HG03060 (cell line): Measurements from ENCODE around the gene USP13.

Experiments used
- ATAC-seq: cut with Tn5 transposase; IDR thresholded peaks from one replicate; pipeline ENCODE4 v1.9.1; 2021; ENCODE audit warnings: low read depth, moderate number of reproducible peaks; ENCODE audit not compliant: unreplicated experiment

USP13 gene

DNA sequence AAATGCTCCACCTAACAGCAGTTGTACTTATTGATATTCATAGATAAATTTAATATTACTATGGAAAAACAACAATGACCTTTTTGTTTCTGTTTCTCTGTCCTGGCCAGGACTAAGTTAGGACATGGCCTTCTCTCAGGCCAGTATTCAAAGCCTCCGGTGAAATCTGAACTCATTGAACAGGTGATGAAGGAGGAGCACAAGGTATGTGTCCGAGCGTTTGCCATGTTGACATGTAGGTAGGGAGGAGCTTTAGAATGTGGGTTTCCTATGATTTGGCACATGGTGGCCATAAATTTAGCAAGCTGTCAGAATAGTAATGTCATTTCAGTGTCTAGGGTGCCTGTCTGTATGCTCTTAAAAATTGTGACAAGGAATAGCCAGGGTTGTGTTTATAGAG is 77.7 kb downstream of the USP13 start:
- no peak for ATAC-seq

DNA sequence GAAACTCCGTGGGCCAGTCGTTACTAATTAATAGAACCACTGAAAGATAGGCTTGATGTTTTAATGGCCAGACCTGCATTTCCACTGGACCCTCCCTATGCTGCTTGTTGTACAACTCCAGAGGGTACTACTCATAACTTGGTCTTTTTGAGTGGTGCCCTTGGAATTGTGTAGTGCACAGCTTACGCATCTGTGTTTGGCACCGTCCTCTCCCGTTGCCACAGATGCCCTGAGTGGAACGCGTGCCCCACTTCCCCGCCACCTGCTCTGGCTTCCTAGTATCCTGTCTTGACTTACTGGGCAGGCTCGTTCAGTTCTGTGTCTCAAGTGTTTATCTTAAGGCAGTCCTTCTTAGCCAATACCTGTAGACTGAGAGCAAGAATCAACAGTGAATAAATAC is 78.7 kb downstream of the USP13 start:
- ATAC-seq = no peak

DNA sequence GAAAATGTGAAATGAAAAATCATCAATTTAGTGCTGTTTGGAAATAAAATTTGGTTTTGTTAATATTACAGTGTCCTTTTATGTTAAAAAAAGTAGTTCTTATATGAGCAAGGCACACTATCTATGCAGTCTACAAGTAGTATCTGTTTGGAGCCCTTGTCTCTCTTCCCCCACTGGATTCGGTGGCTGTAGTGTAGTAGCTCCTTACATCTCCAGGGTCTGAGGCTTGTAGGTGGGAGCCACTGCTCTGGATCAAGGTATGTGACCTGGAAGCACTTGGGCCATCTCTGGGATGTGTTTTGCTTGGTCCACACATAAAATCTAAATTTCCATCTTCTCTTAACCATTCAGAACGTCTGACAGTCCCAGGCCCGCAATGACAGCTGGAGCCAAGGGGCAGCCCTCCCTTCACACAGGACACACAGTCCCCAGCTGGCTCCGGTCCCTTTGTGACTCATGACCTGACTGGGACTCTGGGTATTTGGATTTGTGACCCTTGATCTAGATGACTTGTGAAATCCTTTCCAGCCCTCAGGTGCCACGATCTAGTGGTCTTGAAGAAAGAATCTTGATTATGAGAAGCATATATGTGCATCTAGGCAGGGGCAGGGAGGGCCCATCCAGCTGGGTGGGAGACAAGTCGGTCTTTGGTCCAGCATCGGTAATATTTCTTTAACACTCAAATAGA is 80.0 kb downstream of the USP13 start:
- no peak for ATAC-seq

DNA sequence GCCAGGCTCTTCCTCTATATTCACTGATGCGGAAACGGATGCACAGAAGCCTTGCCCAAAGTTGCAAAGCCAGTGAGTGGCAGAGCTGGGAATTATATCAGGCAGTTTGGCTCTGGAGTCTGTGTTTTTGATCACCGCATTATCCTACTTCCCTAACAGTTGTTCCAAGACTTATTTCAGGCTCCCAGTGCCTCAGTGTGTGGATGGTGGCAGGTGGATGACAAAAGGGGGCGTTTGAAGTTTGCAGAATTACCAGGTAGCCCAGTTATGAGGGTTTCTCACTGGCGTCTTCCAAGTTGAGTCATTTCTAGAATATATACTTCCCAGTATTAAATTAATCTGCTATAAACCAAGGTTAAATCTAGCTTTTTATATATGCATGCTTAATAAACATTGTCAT is 81.0 kb downstream of the USP13 start:
- no peak for ATAC-seq

DNA sequence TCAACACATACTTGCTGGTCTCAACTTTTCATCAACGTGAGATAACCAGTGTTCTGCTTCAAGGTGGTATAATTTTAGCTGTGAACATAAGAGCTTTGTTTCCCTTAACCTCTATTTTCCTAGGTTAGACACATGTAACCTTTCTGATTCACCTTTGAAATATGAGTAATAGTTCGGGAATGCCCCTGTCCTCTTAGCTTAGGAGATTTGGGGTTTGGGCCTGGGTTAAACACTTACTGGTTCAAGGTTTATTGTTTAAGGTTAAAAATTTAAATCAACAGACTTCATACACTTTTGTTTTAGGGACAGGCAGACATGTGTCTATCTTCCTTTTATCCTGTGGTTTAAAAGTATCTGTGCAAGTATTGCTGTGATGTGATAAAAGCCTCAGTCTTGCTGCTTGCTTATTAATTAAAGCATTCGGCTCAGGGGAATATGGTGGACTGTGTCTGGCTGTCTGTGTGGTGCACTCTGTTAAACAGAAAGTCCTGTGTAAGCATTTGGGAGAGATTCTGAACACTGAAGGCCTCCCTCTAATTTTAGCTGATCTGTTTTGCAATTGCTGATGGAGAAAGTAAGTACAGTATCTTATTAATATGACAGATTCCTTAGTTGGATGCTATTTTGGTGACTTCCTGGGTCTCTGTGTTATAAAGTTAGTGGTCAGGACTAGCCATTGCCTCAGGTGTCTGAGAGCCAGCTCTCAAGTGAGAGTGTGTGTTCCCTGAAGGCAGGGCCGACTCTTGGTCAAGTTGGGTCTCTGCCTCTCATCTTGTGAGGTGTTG is 81.8 kb downstream of the USP13 start:
- no peak for ATAC-seq

DNA sequence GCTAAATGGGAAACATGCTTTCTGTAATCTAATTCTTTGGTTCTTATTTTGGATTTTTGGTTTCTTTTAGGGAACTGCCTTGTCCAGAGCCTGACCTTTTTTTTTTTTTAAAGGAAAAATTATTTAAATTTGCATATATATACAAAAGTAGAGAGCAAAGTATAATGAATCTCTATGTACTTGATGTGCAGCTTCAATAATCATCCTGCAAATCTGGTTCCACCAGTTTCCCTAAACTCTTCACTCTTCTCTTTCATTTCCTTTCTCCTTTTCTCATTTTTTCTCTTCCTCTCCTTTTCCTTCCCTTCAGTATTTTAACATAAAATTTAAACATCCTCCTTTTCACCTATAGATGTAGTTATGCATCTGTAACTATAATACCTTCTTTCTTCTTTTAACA is 82.5 kb downstream of the USP13 start:
- ATAC-seq = no peak

DNA sequence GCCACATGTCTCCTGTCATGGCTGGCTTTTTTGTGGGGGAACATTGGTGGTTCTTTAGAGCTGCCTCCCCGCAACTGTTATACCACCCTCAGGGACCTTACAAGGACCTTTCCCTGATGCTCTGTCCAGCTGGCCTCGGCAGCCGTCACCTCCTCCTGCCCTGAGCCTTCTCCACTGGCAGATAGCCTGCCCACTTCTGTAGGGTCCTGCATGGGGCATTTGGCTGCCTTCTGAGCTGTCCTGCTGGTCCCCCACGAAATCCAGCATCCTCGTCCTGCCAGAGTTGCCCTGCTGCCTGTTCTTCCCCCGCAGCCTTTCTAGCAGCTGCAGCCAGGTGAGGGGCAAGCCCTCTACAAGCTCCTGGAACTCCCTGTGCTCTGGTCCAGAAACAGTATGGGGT is 86.2 kb downstream of the USP13 start:
- no peak for ATAC-seq

DNA sequence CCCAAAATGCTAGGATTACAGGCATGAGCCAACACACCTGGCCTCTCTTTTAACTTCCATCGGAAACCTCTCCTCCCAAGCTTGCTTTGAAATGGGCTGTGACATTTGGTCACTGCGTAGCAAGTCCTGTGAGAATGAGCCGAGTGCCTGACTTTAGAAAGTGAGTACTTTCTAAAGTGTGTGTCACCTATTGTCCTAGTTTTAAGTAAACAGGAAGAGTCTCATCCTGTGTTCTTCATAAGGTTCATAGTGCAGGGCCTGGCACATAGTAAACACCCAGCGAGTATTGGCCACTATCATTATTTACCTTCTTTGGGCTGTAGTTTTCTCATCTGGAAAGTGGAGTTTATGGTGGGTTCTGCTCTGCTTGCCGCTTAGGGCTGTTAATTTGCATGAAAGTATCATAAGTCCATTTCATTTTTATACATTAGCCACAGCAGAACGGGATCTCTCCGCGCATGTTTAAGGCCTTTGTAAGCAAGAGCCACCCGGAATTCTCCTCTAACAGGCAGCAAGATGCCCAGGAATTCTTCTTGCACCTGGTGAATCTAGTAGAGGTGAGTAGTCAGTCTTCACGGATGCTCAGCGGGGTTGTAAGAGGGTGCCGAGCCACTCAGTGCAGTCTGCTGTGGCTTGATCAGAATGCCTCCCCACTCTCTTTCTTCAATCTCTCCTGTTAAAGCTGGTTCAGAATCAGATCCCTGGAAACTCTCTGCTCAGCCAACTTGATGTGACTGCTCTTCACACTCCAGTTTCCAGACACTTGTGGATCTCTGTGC is 87.2 kb downstream of the USP13 start:
- no peak for ATAC-seq

DNA sequence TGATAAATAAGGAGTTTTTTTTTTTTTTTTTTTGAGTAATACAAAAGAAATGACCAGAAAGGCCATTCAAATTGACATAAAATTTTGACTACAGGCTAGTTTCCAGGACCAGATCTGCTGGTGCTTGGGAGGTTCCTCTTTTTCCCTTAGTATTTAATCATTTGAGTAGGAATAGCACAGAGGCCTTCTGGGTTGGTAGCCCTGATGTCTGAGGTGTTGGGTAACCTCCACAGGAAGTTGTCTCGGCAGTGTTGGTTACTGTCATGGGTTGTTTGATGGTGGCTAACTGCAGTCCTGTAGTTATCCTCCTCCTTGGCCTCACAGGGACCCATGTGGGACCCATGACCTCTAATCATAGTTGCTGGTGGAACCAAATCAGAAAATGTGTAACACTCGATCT is 91.1 kb downstream of the USP13 start:
- ATAC-seq = no peak

DNA sequence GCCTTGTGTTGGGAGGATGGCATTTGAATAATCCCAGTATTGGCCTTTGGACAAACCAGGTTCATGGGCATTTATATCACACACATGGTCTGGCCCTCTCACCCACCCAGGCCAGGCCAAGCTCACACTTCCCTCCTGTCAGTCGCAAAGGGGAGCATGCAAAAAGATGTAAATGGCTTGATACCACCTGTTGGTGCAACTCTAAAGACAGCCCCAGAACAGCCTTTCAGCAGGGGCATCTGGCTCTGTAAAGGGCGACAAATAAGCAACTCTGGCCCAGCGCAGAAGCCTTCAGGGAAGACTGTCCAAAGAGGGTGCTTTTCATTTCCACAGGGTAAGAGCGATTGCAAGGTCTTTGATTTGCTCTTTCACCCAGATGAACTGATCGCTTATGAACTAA is 91.8 kb downstream of the USP13 start:
- ATAC-seq = no peak

DNA sequence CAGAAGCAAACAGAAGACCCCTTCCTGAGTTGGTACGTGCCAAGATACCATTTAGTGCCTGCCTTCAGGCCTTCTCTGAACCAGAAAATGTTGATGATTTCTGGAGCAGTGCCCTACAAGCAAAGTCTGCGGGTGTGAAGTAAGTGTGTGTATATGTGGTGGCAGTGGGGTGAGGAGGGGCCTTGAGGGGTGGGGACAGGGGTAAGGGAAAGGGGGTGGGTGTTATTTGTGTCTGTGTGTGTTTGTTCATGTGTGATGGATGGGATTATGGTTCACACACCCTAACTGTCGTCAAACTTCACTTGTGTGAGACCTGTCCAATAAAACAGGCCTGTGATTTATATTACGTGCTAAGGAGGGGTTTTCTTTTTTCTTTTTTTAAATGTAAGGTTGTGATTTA is 92.2 kb downstream of the USP13 start:
- no peak for ATAC-seq

DNA sequence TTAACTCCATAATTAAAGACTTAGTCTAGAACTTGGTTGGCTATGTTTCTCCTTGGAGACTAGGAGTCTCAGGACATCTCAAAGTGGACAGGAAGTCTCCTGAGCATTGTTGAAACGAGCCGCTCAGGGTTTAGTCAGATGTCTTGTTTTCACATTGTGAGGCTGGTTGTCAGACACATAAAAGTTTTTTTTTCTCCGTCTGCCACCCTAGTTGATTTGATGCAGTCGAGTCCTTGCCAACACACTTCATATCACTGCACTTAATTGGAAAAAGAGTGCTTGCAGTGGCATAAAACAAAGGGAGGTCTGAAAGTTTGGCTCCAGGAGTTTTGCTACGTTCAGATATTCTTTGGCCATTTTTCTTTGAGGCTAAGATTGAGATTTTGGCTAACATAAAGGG is 92.9 kb downstream of the USP13 start:
- ATAC-seq = no peak

DNA sequence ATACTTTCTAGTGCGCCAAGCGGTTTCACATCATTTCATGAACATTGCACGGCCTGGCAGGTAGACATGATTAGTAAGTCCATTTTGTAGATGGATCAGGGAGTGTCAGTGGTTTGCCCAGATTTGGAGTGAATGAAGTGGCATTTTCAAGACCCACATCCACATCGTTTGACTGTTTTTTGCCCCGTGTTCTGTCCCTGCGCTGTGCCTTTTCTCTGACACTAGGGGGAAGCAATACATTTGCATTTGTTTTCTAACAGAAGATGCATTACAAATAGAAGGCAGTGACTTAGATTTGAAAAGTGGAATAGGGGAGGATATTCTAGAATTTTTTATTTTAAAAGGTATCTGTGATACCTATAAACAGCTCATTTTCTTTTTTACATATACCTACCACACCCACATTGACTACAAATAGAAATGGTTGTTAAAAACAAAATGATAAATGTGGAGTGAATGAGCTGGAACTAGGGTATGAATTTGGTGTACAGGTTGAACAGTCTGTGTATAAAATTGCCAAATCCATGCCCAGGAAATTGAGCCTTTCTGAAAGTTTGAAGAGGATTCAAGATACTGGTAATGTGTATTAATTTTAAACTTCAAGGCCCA is 98.0 kb downstream of the USP13 start:
- no peak for ATAC-seq

DNA sequence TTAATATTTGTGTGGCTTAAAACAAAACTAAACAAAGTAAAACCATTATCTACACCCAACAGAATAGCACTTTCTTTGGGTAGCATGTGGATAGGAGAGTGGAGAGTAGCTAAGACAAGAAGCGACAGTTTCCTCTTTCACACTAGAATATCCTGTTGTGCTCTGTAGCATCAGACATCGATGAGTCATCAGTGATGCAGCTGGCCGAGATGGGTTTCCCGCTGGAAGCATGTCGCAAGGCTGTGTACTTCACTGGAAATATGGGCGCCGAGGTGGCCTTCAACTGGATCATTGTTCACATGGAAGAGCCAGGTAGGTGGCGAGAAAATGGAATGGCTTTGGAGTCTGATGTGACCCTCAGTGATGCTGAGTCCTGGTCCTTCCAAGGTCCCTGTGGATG is 108.1 kb downstream of the USP13 start:
- no peak for ATAC-seq

DNA sequence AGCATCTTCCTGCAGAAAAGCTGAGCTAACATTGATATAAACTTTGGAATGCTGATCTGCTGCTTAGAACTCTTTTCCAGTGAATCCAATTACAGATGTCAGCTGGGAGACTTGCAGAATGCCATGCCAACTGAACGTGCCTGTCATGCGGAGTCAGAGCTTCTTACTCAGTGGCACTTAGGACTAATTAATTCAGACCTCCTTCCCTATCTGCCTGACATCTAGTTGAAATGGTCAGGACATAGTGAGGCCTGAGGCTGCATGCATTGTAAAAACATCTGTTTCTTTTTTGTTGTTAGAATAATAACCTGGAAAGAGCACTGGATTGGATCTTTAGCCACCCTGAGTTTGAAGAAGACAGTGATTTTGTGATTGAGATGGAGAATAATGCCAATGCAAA is 112.6 kb downstream of the USP13 start:
- ATAC-seq = no peak

DNA sequence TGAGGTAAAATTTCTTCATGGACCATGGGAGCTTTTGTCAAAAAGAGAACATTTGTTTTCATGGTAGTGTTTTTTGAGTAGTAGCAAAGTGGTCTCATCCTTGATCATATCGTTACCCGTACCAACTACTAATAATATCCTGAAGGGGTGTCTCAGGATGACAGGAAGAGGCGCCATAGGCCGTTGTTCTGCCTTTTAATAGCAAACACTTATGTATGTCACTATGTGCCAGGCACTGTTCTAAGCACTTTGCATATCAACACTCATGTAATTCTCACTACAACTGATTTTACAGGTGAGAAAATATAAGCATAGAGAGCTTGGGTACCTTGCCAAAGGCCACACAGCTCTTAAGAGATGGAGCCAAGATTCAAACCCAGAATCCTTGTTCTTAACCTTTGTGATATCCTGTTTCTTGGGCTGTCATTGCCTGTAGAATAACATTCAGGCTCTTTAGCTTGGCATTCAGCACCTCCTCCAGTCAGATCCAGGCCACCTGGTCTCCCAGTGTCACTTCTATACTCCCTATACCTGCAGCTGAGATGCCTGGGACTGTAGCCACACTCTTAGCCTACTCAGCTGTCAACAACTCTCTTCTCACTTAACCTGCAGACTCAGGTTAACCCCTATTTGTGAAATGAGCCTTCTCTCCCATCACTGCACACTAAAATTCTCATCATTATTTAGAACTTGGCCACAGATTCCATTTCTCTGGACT is 113.7 kb downstream of the USP13 start:
- no peak for ATAC-seq

DNA sequence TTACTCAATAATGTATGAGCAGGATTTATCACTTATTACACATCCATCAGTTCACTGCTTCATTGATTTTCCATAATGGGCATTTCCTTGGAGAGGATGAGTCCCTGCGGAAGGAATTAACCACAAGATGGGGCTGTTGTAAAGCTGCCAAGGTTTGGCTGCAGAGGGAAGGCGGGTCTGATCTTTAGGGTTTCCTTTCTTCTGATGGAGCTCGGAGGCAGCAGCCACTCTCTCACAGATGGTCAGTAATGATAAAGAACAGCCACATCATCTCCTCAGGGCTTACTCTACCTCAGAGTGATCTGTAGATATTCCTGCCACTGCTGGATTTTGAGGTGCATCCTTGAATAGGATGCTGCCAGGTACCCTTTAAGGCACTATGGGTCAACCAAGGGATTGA is 115.2 kb downstream of the USP13 start:
- no peak for ATAC-seq

DNA sequence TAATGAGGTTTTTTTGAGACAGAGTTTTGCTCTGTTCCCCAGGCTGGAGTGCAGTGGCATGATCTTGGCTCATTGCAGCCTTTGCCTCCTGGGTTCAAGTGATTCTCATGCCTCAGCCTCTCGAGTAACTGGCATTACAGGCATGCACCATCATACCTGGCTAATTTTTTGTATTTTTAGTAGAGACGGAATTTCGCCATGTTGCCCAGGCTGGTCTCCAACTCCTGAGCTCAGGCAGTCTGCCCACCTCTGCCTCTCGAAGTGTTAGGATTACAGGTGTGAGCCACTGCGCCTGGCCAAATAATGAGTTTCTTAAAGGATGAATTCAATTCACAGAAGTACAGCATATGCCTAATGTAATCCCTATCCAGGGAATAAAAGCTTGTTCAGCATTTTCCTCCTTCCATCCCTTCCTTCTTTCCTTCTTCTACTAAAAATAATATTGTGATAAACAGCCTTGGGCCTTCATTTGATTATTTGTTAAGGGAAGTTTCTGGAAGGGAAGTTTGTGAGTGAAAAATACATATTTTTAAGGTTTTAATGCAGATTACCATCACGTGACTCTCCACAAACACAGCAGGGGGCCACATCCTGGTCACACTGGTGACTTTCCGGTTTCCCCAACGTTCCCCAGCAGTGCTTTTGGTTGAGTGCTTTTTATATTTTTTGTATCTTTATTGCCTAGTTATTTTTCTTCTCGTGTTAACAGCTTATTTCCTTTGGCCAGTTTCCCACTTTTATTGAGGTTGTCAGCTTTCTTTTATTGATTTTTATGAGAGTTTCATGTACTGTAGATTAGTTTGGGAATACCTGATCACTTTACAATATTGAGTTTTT is 116.8 kb downstream of the USP13 start:
- ATAC-seq = no peak

DNA sequence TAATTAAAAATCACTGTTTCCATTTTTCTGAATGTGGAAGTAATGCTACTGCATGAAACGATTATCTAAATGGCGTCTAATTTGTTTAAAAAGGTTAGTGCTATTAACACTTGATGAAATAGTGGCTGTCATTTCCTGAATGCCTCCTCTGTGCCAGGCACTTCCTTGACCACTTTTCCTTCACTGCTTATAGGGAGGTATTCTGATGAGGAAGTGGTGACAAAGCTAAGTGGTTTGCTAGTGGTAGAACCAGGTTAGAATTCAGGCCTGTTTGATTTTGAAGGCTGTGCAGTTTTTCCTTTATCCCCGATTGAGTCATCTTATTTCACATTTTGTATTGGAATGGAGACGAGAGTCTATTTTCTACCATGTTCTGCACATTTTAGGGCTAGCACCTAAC is 119.0 kb downstream of the USP13 start:
- ATAC-seq = no peak

DNA sequence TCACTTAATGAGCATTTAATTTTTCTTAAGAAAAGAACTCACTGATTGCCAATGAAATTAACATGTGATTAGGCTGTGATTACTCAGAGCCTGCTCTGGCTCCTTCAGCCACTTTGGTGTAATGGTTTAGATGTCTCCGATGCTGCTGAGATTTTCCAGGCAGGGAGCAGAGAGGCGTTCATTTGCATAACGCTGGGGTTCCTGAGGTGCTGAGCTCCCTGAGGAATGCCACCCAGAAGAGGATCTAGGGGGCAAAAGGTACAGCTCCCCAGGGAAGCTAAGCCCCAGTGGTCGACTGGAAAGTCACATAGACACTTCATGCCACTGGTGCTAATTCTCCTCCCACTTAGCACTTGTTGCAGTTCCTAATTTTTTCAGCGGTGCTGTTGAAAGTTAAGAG is 119.5 kb downstream of the USP13 start:
- ATAC-seq = no peak
